B cell (primary cell): ENCODE measurements around the gene FLNA. TPM values are rescaled to one million over a fixed set of nuclear protein-coding genes. Genes with fewer than 3 reads are reported as not detected.

Source experiments
- ATAC-seq: fragments of 200-7000 bp; cut with Tn5 transposase; one replicate; pipeline ENCODE4 v1.10.0; 2021; ENCODE audit warnings: low read depth, mild to moderate bottlenecking, moderate number of reproducible peaks, moderate library complexity
- CTCF ChIA-PET: fragments of 350-600 bp; sonication (Branson Sonifier 250); formaldehyde crosslinking; loops from one replicate; lab custom pipeline; 2021; ENCODE audit warnings: antibody characterized with exemption, inconsistent platforms; lab: Charles Lee
- POLR2A ChIA-PET: fragments of 350-600 bp; sonication (Branson Sonifier 250); formaldehyde crosslinking; loops from one replicate; lab custom pipeline; 2021; ENCODE audit warnings: antibody characterized with exemption; lab: Charles Lee
- DNase-seq: peaks from one replicate; pipeline ENCODE4 v3.0.0; 2013
- H2AFZ ChIP-seq: 2 replicates; pipeline ENCODE4 v1.6.1; 2012; ENCODE audit warnings: mild to moderate bottlenecking, low read depth, low read length; ENCODE audit not compliant: insufficient read depth, poor library complexity, severe bottlenecking
- H3K27ac ChIP-seq, 2 donors: 1 replicate in 1 of 2; 2 replicates in 1 of 2; pipeline ENCODE4 v1.5.1; 2012 to 2013; ENCODE audit warnings: low read length in 2 of 2, mild to moderate bottlenecking in 2 of 2, moderate library complexity in 1 of 2
- H3K27me3 ChIP-seq, 4 experiments: fragments of 200-600 bp in 1 of 4; sonication (generic) in 1 of 4; replicated peaks in 1 of 4; 1 replicate in 2 of 4; 2 replicates in 2 of 4; pipeline versions ENCODE4 v1.6.1 to v1.7.0; 2013 to 2016; ENCODE audit warnings: low read length in 3 of 4, mild to moderate bottlenecking in 2 of 4, mixed read lengths in 1 of 4, moderate library complexity in 1 of 4; ENCODE audit not compliant: insufficient read depth in 4 of 4, control insufficient read depth in 3 of 4; ENCODE audit errors: control extremely low read depth in 1 of 4
- H3K36me3 ChIP-seq, 2 experiments: replicated peaks in 1 of 2; 1 replicate in 1 of 2; 2 replicates in 1 of 2; pipeline versions ENCODE4 v1.6.1 to v1.7.1; 2013; ENCODE audit warnings: low read length in 1 of 2; ENCODE audit not compliant: insufficient read depth in 2 of 2, control insufficient read depth in 1 of 2; ENCODE audit errors: control extremely low read depth in 1 of 2, extremely low read depth in 1 of 2
- H3K4me1 ChIP-seq, 2 donors: fragments of 200-600 bp in 1 of 2; sonication (generic) in 1 of 2; 1 replicate in 1 of 2; 2 replicates in 1 of 2; pipeline versions ENCODE4 v1.5.1 to v1.6.1; 2013 to 2017; ENCODE audit warnings: low read length in 2 of 2; ENCODE audit not compliant: control insufficient read depth in 2 of 2, insufficient read depth in 2 of 2
- H3K4me2 ChIP-seq: replicated peaks from 2 replicates; pipeline ENCODE3; 2012; ENCODE audit warnings: mild to moderate bottlenecking, low read depth, low read length; ENCODE audit not compliant: poor library complexity, severe bottlenecking
- H3K4me3 ChIP-seq, 5 experiments: fragments of 200-600 bp in 1 of 5; sonication (generic) in 1 of 5; 1 replicate in 3 of 5; 2 replicates in 2 of 5; pipeline versions ENCODE4 v1.5.1 to v1.7.0; 2011 to 2016; ENCODE audit warnings: low read length in 4 of 5, mild to moderate bottlenecking in 4 of 5, low read depth in 2 of 5, control low read depth in 1 of 5, moderate library complexity in 1 of 5; ENCODE audit not compliant: insufficient read depth in 1 of 5; ENCODE audit errors: control extremely low read depth in 1 of 5, extremely low read depth in 1 of 5
- H3K79me2 ChIP-seq: fragments of 200-600 bp; sonication (generic); one replicate; pipeline ENCODE4 v1.6.0; 2016; ENCODE audit warnings: low read length; ENCODE audit not compliant: control insufficient read depth, insufficient read depth
- H3K9ac ChIP-seq: fragments of 200-600 bp; sonication (generic); 2 replicates; pipeline ENCODE4 v1.6.1; 2017; ENCODE audit warnings: mild to moderate bottlenecking, low read length, moderate library complexity
- H3K9me3 ChIP-seq, 3 donors: one replicate each; pipeline versions ENCODE4 v1.6.1 to v1.7.1; 2013; ENCODE audit warnings: low read length in 2 of 3; ENCODE audit not compliant: control insufficient read depth in 2 of 3, insufficient read depth in 1 of 3; ENCODE audit errors: control extremely low read depth in 1 of 3
- H4K20me1 ChIP-seq: 2 replicates; pipeline ENCODE4 v1.6.0; 2012; ENCODE audit warnings: mild to moderate bottlenecking, low read length; ENCODE audit not compliant: insufficient read depth, control insufficient read depth, poor library complexity, severe bottlenecking
- H3K27ac Mint-ChIP-seq: one replicate; pipeline ENCODE4 v1.8.0; 2021; ENCODE audit warnings: mixed read lengths
- H3K27me3 Mint-ChIP-seq: one replicate; pipeline ENCODE4 v1.8.0; 2021; ENCODE audit warnings: mixed read lengths
- H3K4me1 Mint-ChIP-seq: one replicate; pipeline ENCODE4 v1.8.0; 2021; ENCODE audit warnings: mixed read lengths
- H3K4me3 Mint-ChIP-seq: one replicate; pipeline ENCODE4 v1.8.0; 2021; ENCODE audit warnings: mixed read lengths
- H3K9me3 Mint-ChIP-seq: one replicate; pipeline ENCODE4 v1.8.0; 2022; ENCODE audit warnings: mixed read lengths; ENCODE audit not compliant: insufficient read depth
- EZH2 ChIP-seq: IDR thresholded peaks from 2 replicates; pipeline ENCODE4 v1.6.1; 2012; ENCODE audit warnings: borderline replicate concordance, low read depth, mild to moderate bottlenecking, moderate library complexity, low read length; ENCODE audit not compliant: insufficient read depth, poor library complexity, severe bottlenecking
- WGBS: methylation state at CpG from one replicate; pipeline ENCODE4 v1.1.5; 2013; ENCODE audit warnings: missing lambda C conversion rate; ENCODE audit not compliant: insufficient coverage; 5-methylcytosine and 5-hydroxymethylcytosine counted together
- intact Hi-C: fragments of 100-400 bp; cut with micrococcal nuclease; formaldehyde crosslinking; loops from one replicate; pipeline ENCODE4 v1.10.0; 2022
- polyA plus RNA-seq: library from polyadenylated mRNA; depleted of rRNA; stranded (reverse); fragments of >200 nt; gene quantifications from 2 replicates; pipeline ENCODE4 v1.2.3, GENCODE V29; 2012
- total RNA-seq, 2 donors: library from RNA; stranded (reverse); fragments of 120-200 nt in 1 of 2; gene quantifications; 1 replicate in 1 of 2; 2 replicates in 1 of 2; pipeline versions ENCODE4 v1.2.3 to v1.2.4, GENCODE V29; 2013 to 2022
- TF ChIP-seq, protein P1 (sequence below): fragments of 200-600 bp; IDR thresholded peaks from one replicate; pipeline ENCODE4 v1.8.0; 2022; ENCODE audit warnings: antibody characterized with exemption, mild to moderate bottlenecking

The FLNA gene
- total and polyA plus RNA-seq, 2 donors (not counting 1 experiment from before 2014, with no cell fraction given) = 342 to 510 TPM

GRCh38 chrX:154419189-154419588 is 44.8 kb upstream of the FLNA start:
- Histone ChIP-seq H3K27ac (no peak overlapping the region), H3K4me2 (no peak overlapping the region), H3K36me3 (peaks cover 0 to 3% of the 10 kb centered on the region in 2 experiments), H3K9ac (no peak overlapping the region), H2AFZ (no peak overlapping the region), H3K4me1 (no peaks in the 10 kb centered on the region), H4K20me1 (no peaks in the 10 kb centered on the region), H3K79me2 (no peaks in the 10 kb centered on the region), H3K4me3 (no peak overlapping the region), H3K27me3 (no peaks in the 10 kb centered on the region), H3K9me3 (no peaks in the 10 kb centered on the region)
- intact Hi-C loops = no loop called here
- peak overlapping the region; percentile 50 for H3K27ac Mint-ChIP-seq
- no peaks in the 10 kb centered on the region for H3K9me3 Mint-ChIP-seq
- no peaks in the 10 kb centered on the region for H3K27me3 Mint-ChIP-seq
- CTCF ChIA-PET = no interaction called here
- ATAC-seq = peak; percentile 54
- 90% methylated on average over 2 of the region's 8 CpGs for WGBS
- DNase-seq = peak; percentile 47
- POLR2A ChIA-PET = no interaction called here
- TF ChIP-seq EZH2 = no peak
- TF ChIP-seq, protein P1, sequence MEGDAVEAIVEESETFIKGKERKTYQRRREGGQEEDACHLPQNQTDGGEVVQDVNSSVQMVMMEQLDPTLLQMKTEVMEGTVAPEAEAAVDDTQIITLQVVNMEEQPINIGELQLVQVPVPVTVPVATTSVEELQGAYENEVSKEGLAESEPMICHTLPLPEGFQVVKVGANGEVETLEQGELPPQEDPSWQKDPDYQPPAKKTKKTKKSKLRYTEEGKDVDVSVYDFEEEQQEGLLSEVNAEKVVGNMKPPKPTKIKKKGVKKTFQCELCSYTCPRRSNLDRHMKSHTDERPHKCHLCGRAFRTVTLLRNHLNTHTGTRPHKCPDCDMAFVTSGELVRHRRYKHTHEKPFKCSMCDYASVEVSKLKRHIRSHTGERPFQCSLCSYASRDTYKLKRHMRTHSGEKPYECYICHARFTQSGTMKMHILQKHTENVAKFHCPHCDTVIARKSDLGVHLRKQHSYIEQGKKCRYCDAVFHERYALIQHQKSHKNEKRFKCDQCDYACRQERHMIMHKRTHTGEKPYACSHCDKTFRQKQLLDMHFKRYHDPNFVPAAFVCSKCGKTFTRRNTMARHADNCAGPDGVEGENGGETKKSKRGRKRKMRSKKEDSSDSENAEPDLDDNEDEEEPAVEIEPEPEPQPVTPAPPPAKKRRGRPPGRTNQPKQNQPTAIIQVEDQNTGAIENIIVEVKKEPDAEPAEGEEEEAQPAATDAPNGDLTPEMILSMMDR = no peak
- H3K4me1 Mint-ChIP-seq = peaks cover 4% of the 10 kb centered on the region
- no peak overlapping the region for H3K4me3 Mint-ChIP-seq

- Mint-ChIP-seq H3K27me3 (no peaks in the 10 kb centered on the region), H3K4me3 (no peak overlapping the region), H3K9me3 (no peaks in the 10 kb centered on the region), H3K4me1 (peaks cover 12% of the 10 kb centered on the region), H3K27ac (no peak overlapping the region)
- TF ChIP-seq EZH2 = no peak
- TF ChIP-seq, protein P1 = no peak
- peaks cover 4 to 11% of the 10 kb centered on the region in 2 donors for H3K4me1 ChIP-seq
- intact Hi-C loops = no loop called here
- H3K9me3 ChIP-seq = no peaks in the 10 kb centered on the region
- no peak for ATAC-seq
- no peak overlapping the region for H3K4me2 ChIP-seq
- 90% methylated on average over 2 of the region's 7 CpGs for WGBS
- ChIA-PET CTCF (no interaction called here), POLR2A (interaction anchor here (0.7 kb wide), 1 partner anchor 70 kb away, joined by 3 read pairs; no protein-coding TSS in a partner anchor)
- no peaks in the 10 kb centered on the region for H3K27me3 ChIP-seq
- H3K9ac ChIP-seq = no peak overlapping the region
- DNase-seq = no peak
- H3K36me3 ChIP-seq = peaks cover 0 to 3% of the 10 kb centered on the region in 2 experiments
- no peaks in the 10 kb centered on the region for H4K20me1 ChIP-seq
- H3K79me2 ChIP-seq = no peaks in the 10 kb centered on the region
- H3K4me3 ChIP-seq = no peak overlapping the region
- H3K27ac ChIP-seq = no peak overlapping the region
- H2AFZ ChIP-seq = no peak overlapping the region
Measured at GRCh38 chrX:154417157-154417556, 42.7 kb upstream of the FLNA start.
